HUES6 (cell line): ENCODE results near the gene AADACL3.
"Not testable (repeated sequence)": the region's sequence is repeated elsewhere in the genome, so short reads cannot be mapped to it uniquely, and the experiment has no call there.

ENCODE experiments used
- H3K27ac ChIP-seq: 2 replicates; pipeline ENCODE4 v1.7.0; 2013; ENCODE audit warnings: low read depth, mild to moderate bottlenecking, low read length, inconsistent platforms
- H3K27me3 ChIP-seq: 2 replicates; pipeline ENCODE4 v1.6.1; 2013; ENCODE audit warnings: low read length; ENCODE audit not compliant: control insufficient read depth, insufficient read depth
- H3K36me3 ChIP-seq: 2 replicates; pipeline ENCODE4 v1.6.1; 2013; ENCODE audit warnings: low read length; ENCODE audit not compliant: control insufficient read depth, insufficient read depth
- H3K4me1 ChIP-seq: 2 replicates; pipeline ENCODE4 v1.6.1; 2013; ENCODE audit warnings: low read length; ENCODE audit not compliant: control insufficient read depth, insufficient read depth
- H3K4me3 ChIP-seq: 2 replicates; pipeline ENCODE4 v1.5.1; 2013; ENCODE audit warnings: low read depth, low read length
- H3K9ac ChIP-seq: one replicate; pipeline ENCODE4 v1.6.1; 2013; ENCODE audit warnings: mild to moderate bottlenecking, low read length
- H3K9me3 ChIP-seq: 2 replicates; pipeline ENCODE4 v1.6.1; 2013; ENCODE audit warnings: low read depth, low read length; ENCODE audit not compliant: control insufficient read depth, insufficient read depth

The AADACL3 gene

DNA sequence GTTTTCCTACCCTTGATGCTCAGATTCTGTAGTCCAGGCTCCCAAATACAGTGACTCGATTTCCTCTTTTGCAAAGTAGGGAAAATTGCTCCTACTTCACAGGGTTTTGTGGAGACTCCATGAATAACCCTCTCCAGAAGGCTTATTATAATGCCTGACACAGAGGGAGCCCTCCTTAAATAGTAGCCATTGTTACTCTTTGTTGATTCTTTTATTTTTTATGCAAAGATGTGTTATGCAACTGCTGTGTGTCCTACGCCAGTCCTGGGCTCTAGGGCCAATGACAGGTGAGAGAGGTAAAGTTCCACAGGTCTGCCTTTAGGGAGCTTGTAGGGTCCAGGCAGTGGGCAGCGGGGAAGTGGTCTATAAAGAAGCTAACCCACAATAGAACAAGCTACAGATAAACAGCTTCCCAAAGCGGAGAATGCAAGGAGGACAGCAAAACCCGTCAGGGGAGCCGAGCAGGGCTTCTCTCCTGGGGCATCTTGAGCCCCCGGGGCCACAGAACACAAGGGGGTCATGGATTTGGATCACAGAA, 1.5 kb downstream of the AADACL3 start:
- H3K9me3 ChIP-seq: no peaks in the 10 kb centered on the region
- peaks cover 60% of the 10 kb centered on the region for H3K4me1 ChIP-seq
- H3K27me3 ChIP-seq: no peaks in the 10 kb centered on the region
- peak overlapping the region; percentile 42; the same call in 1 of the 2 replicates for H3K4me3 ChIP-seq
- H3K9ac ChIP-seq: peak overlapping the region; percentile 77
- no peaks in the 10 kb centered on the region for H3K36me3 ChIP-seq
- peak overlapping the region; percentile 64; the same call in 1 of the 2 replicates for H3K27ac ChIP-seq

DNA sequence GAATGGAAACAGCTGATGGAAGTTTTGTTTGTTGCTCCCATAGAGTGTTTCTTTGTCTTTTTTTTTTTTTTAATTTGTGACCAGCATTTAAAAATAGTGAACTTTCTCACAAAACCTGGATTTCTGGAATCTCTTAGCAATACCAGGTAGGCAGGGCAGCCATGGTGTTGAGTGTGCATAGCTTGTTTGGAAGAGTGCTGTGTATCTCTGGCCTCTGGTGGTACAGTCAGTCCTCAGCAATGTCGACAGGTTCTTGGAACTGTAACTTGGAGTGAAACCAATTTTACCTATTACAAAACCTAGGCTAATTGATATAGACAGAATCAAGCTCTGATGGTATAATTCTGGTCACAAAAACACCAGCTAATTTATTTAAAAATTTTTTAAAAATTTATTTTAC, 6.7 kb downstream of the AADACL3 start:
- Histone ChIP-seq H3K4me3 (no peak overlapping the region), H3K9me3 (peaks cover 3% of the 10 kb centered on the region; the same call in 1 of the 2 replicates), H3K36me3 (peaks cover 17% of the 10 kb centered on the region; the same call in 1 of the 2 replicates), H3K27ac (no peak overlapping the region), H3K4me1 (peaks cover 12% of the 10 kb centered on the region), H3K27me3 (no peaks in the 10 kb centered on the region), H3K9ac (no peak overlapping the region)

DNA sequence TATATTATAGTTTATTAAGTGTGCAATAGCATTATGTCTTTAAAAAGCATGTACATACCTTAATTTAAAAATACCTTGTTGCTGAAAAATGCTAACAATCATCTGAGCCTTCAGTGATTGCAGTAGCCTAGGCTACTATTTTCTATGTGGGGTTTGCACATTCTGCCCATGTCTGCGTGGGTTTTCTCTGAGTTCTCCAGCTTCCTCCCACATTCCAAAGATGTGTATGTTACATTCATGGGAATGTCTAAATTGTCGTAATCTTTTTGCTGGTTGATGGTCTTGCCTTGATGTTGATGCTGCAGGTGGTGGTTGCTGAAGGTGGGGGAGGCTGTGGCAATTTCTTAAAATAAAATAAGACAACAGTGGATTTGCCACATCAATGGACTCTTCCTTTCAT, 12.5 kb downstream of the AADACL3 start:
- no peaks in the 10 kb centered on the region for H3K27me3 ChIP-seq
- peaks cover 26% of the 10 kb centered on the region; the same call in 1 of the 2 replicates for H3K36me3 ChIP-seq
- no peaks in the 10 kb centered on the region for H3K4me1 ChIP-seq
- H3K27ac ChIP-seq: no peak overlapping the region
- no peak overlapping the region for H3K4me3 ChIP-seq
- peaks cover 27% of the 10 kb centered on the region for H3K9me3 ChIP-seq
- H3K9ac ChIP-seq: no peak overlapping the region

DNA sequence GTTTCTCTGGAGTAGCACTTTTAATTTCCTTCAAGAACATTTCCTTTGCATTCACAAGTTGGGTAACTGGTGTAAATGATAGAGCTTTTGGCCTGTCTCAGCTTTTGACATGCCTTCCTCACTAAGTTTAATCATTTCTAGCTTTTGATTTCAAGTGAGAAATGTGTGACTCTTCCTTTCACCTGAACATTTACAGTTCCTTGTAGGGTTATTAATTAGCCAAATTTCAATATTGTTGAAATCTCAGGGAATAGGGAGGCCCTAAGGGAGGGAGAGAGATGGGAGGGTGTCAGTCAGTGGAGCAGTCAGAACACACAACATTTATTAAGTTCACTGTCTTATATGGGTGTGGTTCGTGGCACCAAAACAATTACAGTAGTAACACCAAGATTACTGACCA, 14.2 kb downstream of the AADACL3 start:
- no peak overlapping the region for H3K9ac ChIP-seq
- H3K9me3 ChIP-seq: peaks cover 27% of the 10 kb centered on the region
- H3K27me3 ChIP-seq: no peaks in the 10 kb centered on the region
- H3K27ac ChIP-seq: no peak overlapping the region
- peaks cover 26% of the 10 kb centered on the region; the same call in 1 of the 2 replicates for H3K36me3 ChIP-seq
- H3K4me1 ChIP-seq: peaks cover 6% of the 10 kb centered on the region; the same call in 1 of the 2 replicates
- no peak overlapping the region for H3K4me3 ChIP-seq

DNA sequence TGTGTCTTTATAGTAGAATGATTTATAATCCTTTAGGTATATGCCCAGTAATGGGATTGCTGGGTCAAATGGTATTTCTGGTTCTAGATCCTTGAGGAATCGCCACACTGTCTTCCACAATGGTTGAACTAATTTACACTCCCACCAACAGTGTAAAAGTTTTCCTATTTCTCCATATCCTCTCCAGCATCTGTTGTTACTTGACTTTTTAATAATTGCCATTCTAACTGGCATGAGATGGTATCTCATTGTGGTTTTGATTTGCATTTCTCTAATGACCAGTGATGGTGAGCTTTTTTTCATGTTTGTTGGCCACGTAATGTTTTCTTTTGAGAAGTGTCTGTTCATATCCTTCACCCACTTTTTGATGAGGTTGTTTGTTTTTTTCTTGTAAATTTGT, 15.2 kb downstream of the AADACL3 start:
- H3K4me1 ChIP-seq, H3K9ac ChIP-seq, H3K27ac ChIP-seq, H3K4me3 ChIP-seq, H3K27me3 ChIP-seq: not testable (repeated sequence)
- Histone ChIP-seq H3K36me3 (peaks cover 24% of the 10 kb centered on the region; the same call in 1 of the 2 replicates), H3K9me3 (peaks cover 32% of the 10 kb centered on the region)

DNA sequence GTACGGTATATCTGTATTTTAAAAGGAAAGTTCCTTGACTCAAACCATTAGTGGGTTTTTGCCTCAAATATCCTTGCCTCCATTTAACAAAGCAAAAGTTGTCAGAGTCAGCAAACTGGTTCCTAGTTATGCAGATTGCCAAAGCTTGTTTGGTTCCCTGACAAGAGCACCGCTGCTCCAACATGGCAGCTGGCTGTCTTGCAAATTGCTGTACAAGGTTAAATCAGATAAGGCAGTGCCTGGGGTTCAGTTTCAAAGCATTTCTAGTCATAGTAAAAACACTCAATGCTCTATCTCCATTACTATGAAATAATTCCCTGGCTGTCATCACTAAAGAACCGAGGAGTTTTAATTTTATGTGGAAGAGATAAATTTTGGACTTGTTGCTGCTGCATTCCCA, 18.7 kb downstream of the AADACL3 start:
- no peak overlapping the region for H3K27ac ChIP-seq
- peaks cover 6% of the 10 kb centered on the region; the same call in 1 of the 2 replicates for H3K4me1 ChIP-seq
- H3K4me3 ChIP-seq: no peak overlapping the region
- H3K36me3 ChIP-seq: peaks cover 5% of the 10 kb centered on the region; the same call in 1 of the 2 replicates
- H3K27me3 ChIP-seq: no peaks in the 10 kb centered on the region
- H3K9me3 ChIP-seq: peaks cover 17% of the 10 kb centered on the region
- no peak overlapping the region for H3K9ac ChIP-seq

DNA sequence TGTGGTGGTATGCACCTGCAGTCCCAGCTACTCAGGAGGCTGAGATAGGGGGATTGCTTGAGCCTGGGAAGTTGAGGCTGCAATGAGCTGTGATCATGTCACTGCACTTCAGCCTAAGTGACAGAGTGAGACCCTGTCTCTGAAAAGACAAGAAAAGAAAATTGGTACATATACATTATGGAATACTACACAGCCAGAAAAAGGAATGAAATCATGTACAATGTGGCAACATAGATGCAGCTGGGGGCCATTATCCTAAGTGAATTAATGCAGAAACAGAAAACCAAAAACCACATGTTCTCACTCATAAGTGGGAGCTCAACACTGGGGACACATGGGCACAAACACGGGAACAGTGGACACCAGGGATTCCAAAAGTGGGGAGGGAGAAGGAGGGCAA, 23.0 kb downstream of the AADACL3 start:
- Histone ChIP-seq H3K27me3 (no peaks in the 10 kb centered on the region), H3K4me3 (no peak overlapping the region), H3K4me1 (peaks cover 6% of the 10 kb centered on the region; the same call in 1 of the 2 replicates), H3K36me3 (peaks cover 3% of the 10 kb centered on the region; the same call in 1 of the 2 replicates), H3K27ac (no peak overlapping the region), H3K9ac (no peak overlapping the region), H3K9me3 (peaks cover 9% of the 10 kb centered on the region; the same call in 1 of the 2 replicates)

DNA sequence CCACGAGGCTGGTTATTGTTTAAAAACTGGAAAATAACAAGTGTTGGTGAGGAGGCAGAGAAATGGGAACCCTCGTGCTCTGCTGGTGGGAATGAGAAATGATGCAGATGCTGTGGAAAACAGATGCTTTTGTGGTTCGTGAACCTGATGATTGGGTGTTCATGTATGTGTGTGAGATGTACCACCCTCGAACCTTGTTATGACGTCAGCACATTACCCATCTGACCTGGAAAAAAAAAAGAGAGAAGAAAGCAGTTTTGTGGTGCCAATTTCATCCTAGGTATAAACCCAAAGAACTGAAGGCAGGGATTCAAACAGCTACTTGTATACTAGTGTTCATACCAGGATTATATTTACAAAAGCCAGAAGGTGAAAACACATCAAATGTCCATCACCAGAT, 23.7 kb downstream of the AADACL3 start:
- Histone ChIP-seq H3K36me3 (peaks cover 3% of the 10 kb centered on the region; the same call in 1 of the 2 replicates), H3K27me3 (no peaks in the 10 kb centered on the region), H3K27ac (no peak overlapping the region), H3K4me1 (peaks cover 5% of the 10 kb centered on the region; the same call in 1 of the 2 replicates), H3K9ac (no peak overlapping the region), H3K4me3 (no peak overlapping the region), H3K9me3 (peaks cover 9% of the 10 kb centered on the region; the same call in 1 of the 2 replicates)

DNA sequence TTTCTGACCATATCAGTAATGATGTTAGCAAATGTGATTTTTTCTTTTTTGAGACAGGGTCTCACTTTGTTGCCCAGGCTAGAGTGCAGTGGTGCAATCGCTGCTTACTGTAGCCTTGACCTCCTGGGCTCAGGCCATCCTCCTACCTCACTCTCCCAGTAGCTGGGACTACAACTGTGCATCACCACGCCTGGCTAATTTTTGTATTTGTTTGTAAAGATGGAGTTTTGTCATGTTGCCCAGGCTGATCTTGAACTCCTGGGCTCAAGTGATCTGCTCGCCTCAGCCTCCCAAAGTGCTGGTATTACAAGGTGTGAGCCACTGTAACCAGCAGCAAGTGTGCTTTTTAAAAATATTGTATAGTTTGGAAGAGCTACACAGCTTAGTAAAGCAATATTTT, 26.0 kb downstream of the AADACL3 start:
- Histone ChIP-seq H3K27me3 (no peaks in the 10 kb centered on the region), H3K36me3 (no peaks in the 10 kb centered on the region), H3K27ac (no peak overlapping the region), H3K4me1 (no peaks in the 10 kb centered on the region), H3K4me3 (no peak overlapping the region), H3K9me3 (peaks cover 3% of the 10 kb centered on the region; the same call in 1 of the 2 replicates), H3K9ac (no peak overlapping the region)

DNA sequence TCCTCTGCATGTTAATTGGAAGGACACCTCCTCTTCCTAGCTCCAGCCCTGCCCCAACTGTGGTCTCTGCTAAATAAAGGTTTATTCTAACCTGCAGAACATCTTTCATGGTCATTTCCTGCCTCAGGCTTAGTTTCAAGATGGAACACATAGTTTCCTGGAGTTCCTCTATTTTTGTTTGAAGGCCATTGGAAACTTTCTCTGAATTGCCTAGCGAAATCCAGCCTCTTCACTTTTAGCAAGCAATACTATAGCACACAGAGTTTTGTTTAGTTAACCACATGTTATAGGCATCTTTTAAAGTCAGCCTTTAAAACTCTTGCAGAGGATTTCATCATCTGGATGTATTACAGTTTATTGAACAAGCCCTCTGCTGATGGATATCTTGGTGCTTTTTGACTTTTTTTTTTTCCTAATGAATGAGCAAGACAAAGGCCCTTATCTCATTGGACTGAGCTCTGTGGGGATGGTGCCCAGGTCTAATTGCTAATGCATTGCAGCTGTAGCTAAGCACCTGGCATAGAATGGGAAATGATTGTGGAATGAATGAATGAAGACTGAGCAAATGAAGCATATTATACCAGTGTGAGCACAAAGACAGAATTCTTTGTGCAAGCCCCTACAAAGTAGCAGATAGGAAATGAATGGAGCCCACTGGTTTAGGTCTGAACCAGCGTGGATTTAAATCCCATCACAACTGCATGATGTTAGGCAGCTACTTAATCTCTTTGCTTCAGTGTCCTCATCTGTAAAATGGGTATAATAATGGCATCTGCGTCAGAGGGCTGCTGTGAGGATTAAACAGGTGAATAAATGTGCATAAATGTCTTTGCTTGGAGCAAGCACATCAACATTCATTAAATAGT, 29.4 kb downstream of the AADACL3 start:
- H3K9me3 ChIP-seq: peaks cover 8% of the 10 kb centered on the region; the same call in 1 of the 2 replicates
- H3K27ac ChIP-seq: no peak overlapping the region
- H3K36me3 ChIP-seq: no peaks in the 10 kb centered on the region
- H3K9ac ChIP-seq: no peak overlapping the region
- H3K4me3 ChIP-seq: no peak overlapping the region
- H3K27me3 ChIP-seq: no peaks in the 10 kb centered on the region
- no peaks in the 10 kb centered on the region for H3K4me1 ChIP-seq

DNA sequence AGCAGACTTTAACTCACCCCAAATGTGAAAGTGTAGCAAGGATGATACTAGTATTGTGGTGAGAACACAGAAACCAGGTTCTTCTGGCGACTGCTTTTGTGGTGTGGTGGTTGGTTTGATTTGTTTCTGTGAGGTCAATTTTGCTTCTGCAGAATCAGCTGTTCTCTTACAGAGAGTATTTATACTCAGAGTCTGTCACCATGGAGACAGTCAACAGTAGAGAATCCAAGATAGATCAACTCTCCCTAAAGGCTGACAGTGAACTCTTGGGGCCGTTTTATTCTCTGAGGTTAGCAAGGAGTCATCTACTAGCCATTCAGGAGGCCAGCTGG, 30.0 kb downstream of the AADACL3 start, which contains the start of gene CFAP107:
Gene CFAP107, plus strand, starts transcription at position 209 of the 332 bp plus-strand sequence. CDS start 231 bp downstream, outside the sequence.
- no peaks in the 10 kb centered on the region for H3K4me1 ChIP-seq
- no peaks in the 10 kb centered on the region for H3K36me3 ChIP-seq
- H3K27me3 ChIP-seq: no peaks in the 10 kb centered on the region
- no peak within 1 kb of the TSS for H3K9ac ChIP-seq
- H3K9me3 ChIP-seq: peaks cover 8% of the 10 kb centered on the region; the same call in 1 of the 2 replicates
- no peak within 1 kb of the TSS for H3K27ac ChIP-seq
- no peak within 1 kb of the TSS for H3K4me3 ChIP-seq
